Smooth muscle cell (in vitro differentiated cells): ENCODE results near the gene CDKN2B-AS1. TPM values are rescaled to one million over a fixed set of nuclear protein-coding genes. Genes with fewer than 3 reads are reported as not detected.

Experiments
- DNase-seq: peaks from one replicate; lab custom pipeline; 2025; ENCODE audit not compliant: unreplicated experiment; lab: John Stamatoyannopoulos, UW
- H2AFZ ChIP-seq: fragments of 200-600 bp; sonication (generic); 2 replicates; pipeline ENCODE4 v1.6.0; 2016; ENCODE audit warnings: antibody characterized with exemption, low read depth, mild to moderate bottlenecking
- H3F3A ChIP-seq: fragments of 200-600 bp; sonication (generic); 2 replicates; pipeline ENCODE4 v1.6.0; 2017; ENCODE audit warnings: antibody characterized with exemption, low read depth
- H3K27ac ChIP-seq: fragments of 200-600 bp; sonication (generic); 2 replicates; pipeline ENCODE4 v1.5.1; 2016; ENCODE audit warnings: low read depth, mild to moderate bottlenecking
- H3K27me3 ChIP-seq: fragments of 200-600 bp; sonication (generic); 2 replicates; pipeline ENCODE4 v1.6.1; 2016; ENCODE audit warnings: low read depth, mild to moderate bottlenecking
- H3K36me3 ChIP-seq: fragments of 200-600 bp; sonication (generic); 2 replicates; pipeline ENCODE4 v1.5.1; 2016; ENCODE audit warnings: low read depth
- H3K4me1 ChIP-seq: fragments of 200-600 bp; sonication (generic); 2 replicates; pipeline ENCODE4 v1.5.1; 2016; ENCODE audit warnings: low read depth
- H3K4me2 ChIP-seq: fragments of 200-600 bp; sonication (generic); 2 replicates; pipeline ENCODE4 v1.6.0; 2016; ENCODE audit warnings: mild to moderate bottlenecking
- H3K4me3 ChIP-seq: fragments of 200-600 bp; sonication (generic); 2 replicates; pipeline ENCODE4 v1.5.1; 2016; ENCODE audit warnings: mild to moderate bottlenecking
- H3K79me2 ChIP-seq: fragments of 200-600 bp; sonication (generic); 2 replicates; pipeline ENCODE4 v1.6.0; 2016; ENCODE audit warnings: low read depth, mild to moderate bottlenecking
- H3K9ac ChIP-seq: fragments of 200-600 bp; sonication (generic); 2 replicates; pipeline ENCODE4 v1.6.0; 2016; ENCODE audit warnings: low read depth
- H3K9me3 ChIP-seq: fragments of 200-600 bp; sonication (generic); replicated peaks from 2 replicates; pipeline ENCODE4 v1.5.1; 2016; ENCODE audit warnings: low read depth
- H4K20me1 ChIP-seq: fragments of 200-600 bp; sonication (generic); 2 replicates; pipeline ENCODE4 v1.6.0; 2016; ENCODE audit warnings: low read depth
- CTCF ChIP-seq: fragments of 200-600 bp; sonication (generic); IDR thresholded peaks from 2 replicates; pipeline ENCODE4 v1.5.1; 2017; ENCODE audit warnings: borderline replicate concordance, mild to moderate bottlenecking, antibody characterized with exemption; ENCODE audit not compliant: insufficient read depth, poor library complexity, severe bottlenecking
- WGBS: methylation state at CpG from one replicate; pipeline ENCODE4 v1.1.7; 2016; ENCODE audit warnings: low lambda C conversion rate; 5-methylcytosine and 5-hydroxymethylcytosine counted together
- polyA plus RNA-seq: library from polyadenylated mRNA; unstranded; fragments of >200 nt; fragmentation: Nextera tagmentation; extraction: Ambion mirVana; gene quantifications from 2 replicates; pipeline ENCODE4 v1.2.1, GENCODE V29; 2016
- total RNA-seq: library from RNA; depleted of rRNA; stranded (reverse); fragments of >200 nt; gene quantifications from 2 replicates; pipeline ENCODE4 v1.2.3, GENCODE V29; 2014

Gene CDKN2B-AS1
- total and polyA plus RNA-seq, 2 experiments from 2014 or later = 32.7 to 38.5 TPM

GRCh38 chr9:22035591-22036011, 41.0 kb downstream of the CDKN2B-AS1 start:
- 77% methylated on average over 2 of the region's 2 CpGs for WGBS
- Histone ChIP-seq H3K9me3 (no peaks in the 10 kb centered on the region), H3K4me2 (no peak overlapping the region), H3K27ac (peak overlapping the region; percentile 74), H3K27me3 (no peaks in the 10 kb centered on the region), H3K9ac (no peak overlapping the region), H4K20me1 (no peaks in the 10 kb centered on the region), H3K4me3 (no peak overlapping the region), H3F3A (peaks cover 7% of the 10 kb centered on the region), H3K4me1 (peaks cover 2% of the 10 kb centered on the region), H3K36me3 (no peaks in the 10 kb centered on the region), H3K79me2 (no peaks in the 10 kb centered on the region), H2AFZ (no peak overlapping the region)
- DNase-seq = no peak
- TF ChIP-seq CTCF = no peak

- Histone ChIP-seq H3K27me3 (no peaks in the 10 kb centered on the region), H3K79me2 (no peaks in the 10 kb centered on the region), H3K27ac (peak overlapping the region; percentile 74), H3F3A (peaks cover 7% of the 10 kb centered on the region), H4K20me1 (no peaks in the 10 kb centered on the region), H3K4me3 (no peak overlapping the region), H3K36me3 (no peaks in the 10 kb centered on the region), H2AFZ (no peak overlapping the region), H3K4me2 (peak overlapping the region; percentile 64), H3K4me1 (peaks cover 6% of the 10 kb centered on the region), H3K9ac (no peak overlapping the region), H3K9me3 (no peaks in the 10 kb centered on the region)
- TF ChIP-seq CTCF = no peak
- no peak for DNase-seq
- 77% methylated on average over 4 of the region's 4 CpGs for WGBS
Measured at GRCh38 chr9:22036866-22037626, 42.5 kb downstream of the CDKN2B-AS1 start.

- Histone ChIP-seq H3K9ac (no peak overlapping the region), H3K4me3 (no peak overlapping the region), H3K27ac (peak overlapping the region; percentile 84), H3K79me2 (no peaks in the 10 kb centered on the region), H3K4me2 (peak overlapping the region; percentile 64), H3K4me1 (peaks cover 6% of the 10 kb centered on the region), H2AFZ (no peak overlapping the region), H3K9me3 (no peaks in the 10 kb centered on the region), H3K27me3 (no peaks in the 10 kb centered on the region), H3F3A (peaks cover 7% of the 10 kb centered on the region), H3K36me3 (no peaks in the 10 kb centered on the region), H4K20me1 (no peaks in the 10 kb centered on the region)
- TF ChIP-seq CTCF = peak; percentile 48
- WGBS = 57% methylated on average over 2 of the region's 2 CpGs
- DNase-seq = no peak
Measured at GRCh38 chr9:22037954-22038690, 43.5 kb downstream of the CDKN2B-AS1 start.
